ENCODE results near the gene GARNL3. TPM values are rescaled to one million over a fixed set of nuclear protein-coding genes. Genes with fewer than 3 reads are reported as not detected.

The GARNL3 gene
- total and polyA plus RNA-seq, 2 donors (not counting 3 experiments of a cell fraction or from before 2014, with no cell fraction given) = 1.4 to 8.3 TPM

DNA sequence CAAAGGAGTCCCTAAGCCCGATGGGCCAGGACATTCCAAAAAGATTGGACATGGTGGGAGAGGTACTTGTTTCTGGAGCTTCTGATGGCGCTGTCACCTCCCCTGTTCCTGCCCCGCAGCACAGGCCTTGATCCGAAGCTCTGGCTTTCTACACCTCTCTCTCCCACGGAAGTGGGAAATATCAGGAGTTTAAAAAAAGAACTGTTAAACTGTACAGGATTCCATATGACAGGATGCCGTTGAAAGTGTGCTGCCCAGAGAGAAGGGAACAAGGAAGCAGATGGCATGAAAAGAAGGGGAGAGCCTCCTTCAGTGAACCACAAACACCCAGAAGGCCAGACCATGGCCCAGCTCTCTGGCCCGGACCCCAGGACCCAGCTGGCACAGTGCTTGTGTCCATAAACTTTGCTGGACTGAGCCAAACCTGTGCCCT lies 105.6 kb downstream of the GARNL3 start:
- H4K20me1 ChIP-seq (replicated peaks; ENCODE audit: control insufficient read depth, extremely low read depth, insufficient read depth, low read length) = no peaks in the 10 kb centered on the region
- no peaks in the 10 kb centered on the region for H3K79me2 ChIP-seq (ENCODE audit: control insufficient read depth, insufficient read depth, low read length)
- no peak for DNase-seq (ENCODE audit: low read depth, low spot score)
- no peak overlapping the region for H3K4me2 ChIP-seq (ENCODE audit: insufficient read depth, low read length)
- dilution Hi-C loops (cut with MboI; ENCODE audit: extremely low pct_ligation_motif_present, low sequenced_read_pairs) = no loop called here
- H2AFZ ChIP-seq (ENCODE audit: low read depth, low read length) = no peak overlapping the region
- H3K4me3 ChIP-seq (replicated peaks in 1 of 3; ENCODE audit: insufficient read depth in 1 of 3, low read depth in 1 of 3, low read length in 3 of 3) = no peak overlapping the region
- no peaks in the 10 kb centered on the region for H3K36me3 ChIP-seq (ENCODE audit: control insufficient read depth in 2 of 2, extremely low read depth in 1 of 2, insufficient read depth in 2 of 2, low read length in 2 of 2)
- TF ChIP-seq POLR2A (IDR thresholded peaks at IDR 0.05; ENCODE audit: low read depth, low read length) = no peak
- no peak for TF ChIP-seq MYC (IDR thresholded peaks at IDR 0.05; ENCODE audit: low read depth, low read length)
- TF ChIP-seq GATA2 (IDR thresholded peaks at IDR 0.05; ENCODE audit: insufficient read depth, insufficient read length, low read depth, low read length) = no peak
- TF ChIP-seq, protein P1, sequence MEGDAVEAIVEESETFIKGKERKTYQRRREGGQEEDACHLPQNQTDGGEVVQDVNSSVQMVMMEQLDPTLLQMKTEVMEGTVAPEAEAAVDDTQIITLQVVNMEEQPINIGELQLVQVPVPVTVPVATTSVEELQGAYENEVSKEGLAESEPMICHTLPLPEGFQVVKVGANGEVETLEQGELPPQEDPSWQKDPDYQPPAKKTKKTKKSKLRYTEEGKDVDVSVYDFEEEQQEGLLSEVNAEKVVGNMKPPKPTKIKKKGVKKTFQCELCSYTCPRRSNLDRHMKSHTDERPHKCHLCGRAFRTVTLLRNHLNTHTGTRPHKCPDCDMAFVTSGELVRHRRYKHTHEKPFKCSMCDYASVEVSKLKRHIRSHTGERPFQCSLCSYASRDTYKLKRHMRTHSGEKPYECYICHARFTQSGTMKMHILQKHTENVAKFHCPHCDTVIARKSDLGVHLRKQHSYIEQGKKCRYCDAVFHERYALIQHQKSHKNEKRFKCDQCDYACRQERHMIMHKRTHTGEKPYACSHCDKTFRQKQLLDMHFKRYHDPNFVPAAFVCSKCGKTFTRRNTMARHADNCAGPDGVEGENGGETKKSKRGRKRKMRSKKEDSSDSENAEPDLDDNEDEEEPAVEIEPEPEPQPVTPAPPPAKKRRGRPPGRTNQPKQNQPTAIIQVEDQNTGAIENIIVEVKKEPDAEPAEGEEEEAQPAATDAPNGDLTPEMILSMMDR (IDR thresholded peaks at IDR 0.05; ENCODE audit: extremely low read depth in 1 of 2, insufficient read depth in 1 of 2, low read depth in 1 of 2, low read length in 2 of 2) = no peak
- no peak for TF ChIP-seq JUN (IDR thresholded peaks at IDR 0.05; ENCODE audit: borderline replicate concordance, insufficient read depth, insufficient read length, low read depth)
- TF ChIP-seq POLR2AphosphoS5 (IDR thresholded peaks at IDR 0.05; ENCODE audit: insufficient read depth, low read depth, low read length) = no peak
- TF ChIP-seq, protein P2, sequence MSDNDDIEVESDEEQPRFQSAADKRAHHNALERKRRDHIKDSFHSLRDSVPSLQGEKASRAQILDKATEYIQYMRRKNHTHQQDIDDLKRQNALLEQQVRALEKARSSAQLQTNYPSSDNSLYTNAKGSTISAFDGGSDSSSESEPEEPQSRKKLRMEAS (IDR thresholded peaks at IDR 0.05; ENCODE audit: insufficient read depth, insufficient read length) = no peak
- no peak for TF ChIP-seq FOS (IDR thresholded peaks at IDR 0.05; ENCODE audit: borderline replicate concordance, insufficient read depth, low read length)
- TF ChIP-seq EZH2 (IDR thresholded peaks at IDR 0.05; ENCODE audit: borderline replicate concordance, low read depth, low read length, severe bottlenecking) = no peak
- no peaks in the 10 kb centered on the region for H3K9me1 ChIP-seq (replicated peaks; ENCODE audit: control insufficient read depth, extremely low read depth, insufficient read depth, low read length)
- no peak overlapping the region for H3K9ac ChIP-seq (replicated peaks; ENCODE audit: extremely low read depth, insufficient read depth, low read length)
- intact Hi-C loops (cut with micrococcal nuclease) = no loop called here
- no peaks in the 10 kb centered on the region for H3K4me1 ChIP-seq (ENCODE audit: control insufficient read depth, extremely low read depth, insufficient read depth, low read length)
- CTCF ChIA-PET = interaction anchor here (0.9 to 2.3 kb wide), 2 partner anchors 9 to 24 kb away, joined by 3 to 7 read pairs; no protein-coding TSS in a partner anchor
- no peak for FAIRE-seq
- H3K27ac ChIP-seq (ENCODE audit: insufficient read depth, low read depth, low read length) = no peak overlapping the region
- BruUV-seq (replicated peaks) = no TSS peak
- no peaks in the 10 kb centered on the region for H3K9me3 ChIP-seq (replicated peaks; ENCODE audit: control insufficient read depth, insufficient read depth, low read length)
- POLR2A ChIA-PET = no interaction called here
- no peaks in the 10 kb centered on the region for H3K27me3 ChIP-seq (ENCODE audit: control insufficient read depth in 2 of 2, insufficient read depth in 2 of 2, low read length in 2 of 2)
